ENCODE measurements around the gene SLF1.

The SLF1 gene

GRCh38 chr5:94693845-94694370 lies 75.4 kb downstream of the SLF1 start:
- TF ChIP-seq TAF1 (IDR thresholded peaks at IDR 0.05; ENCODE audit: borderline replicate concordance, low read depth, low read length) (no peak), POLR2A (IDR thresholded peaks at IDR 0.05; ENCODE audit: low read depth, low read length) (no peak), POLR2AphosphoS5 (IDR thresholded peaks at IDR 0.05; ENCODE audit: low read depth, low read length) (no peak)
- FAIRE-seq (no peak), DNase-seq (ENCODE audit: insufficient read length) (no peak)

- no peak for FAIRE-seq
- TF ChIP-seq TAF1 (IDR thresholded peaks at IDR 0.05; ENCODE audit: borderline replicate concordance, low read depth, low read length) (no peak), POLR2A (IDR thresholded peaks at IDR 0.05; ENCODE audit: low read depth, low read length) (no peak), POLR2AphosphoS5 (IDR thresholded peaks at IDR 0.05; ENCODE audit: low read depth, low read length) (no peak)
- DNase-seq (ENCODE audit: insufficient read length): no peak
These were observed 76.2 kb downstream of the SLF1 start for GRCh38 chr5:94694671-94695070.

GRCh38 chr5:94698197-94698596 lies 79.7 kb downstream of the SLF1 start:
- FAIRE-seq (peak; percentile 74), DNase-seq (ENCODE audit: insufficient read length) (no peak)
- TF ChIP-seq POLR2AphosphoS5 (IDR thresholded peaks at IDR 0.05; ENCODE audit: low read depth, low read length): no peak
- no peak for TF ChIP-seq POLR2A (IDR thresholded peaks at IDR 0.05; ENCODE audit: low read depth, low read length)
- TF ChIP-seq TAF1 (IDR thresholded peaks at IDR 0.05; ENCODE audit: borderline replicate concordance, low read depth, low read length): no peak

GRCh38 chr5:94699562-94699961 lies 81.1 kb downstream of the SLF1 start:
- DNase-seq (ENCODE audit: insufficient read length): no peak
- TF ChIP-seq POLR2A (IDR thresholded peaks at IDR 0.05; ENCODE audit: low read depth, low read length): no peak
- TF ChIP-seq TAF1 (IDR thresholded peaks at IDR 0.05; ENCODE audit: borderline replicate concordance, low read depth, low read length): no peak
- no peak for TF ChIP-seq POLR2AphosphoS5 (IDR thresholded peaks at IDR 0.05; ENCODE audit: low read depth, low read length)
- FAIRE-seq: no peak

GRCh38 chr5:94700592-94700991 lies 82.1 kb downstream of the SLF1 start:
- no peak for TF ChIP-seq POLR2AphosphoS5 (IDR thresholded peaks at IDR 0.05; ENCODE audit: low read depth, low read length)
- no peak for TF ChIP-seq POLR2A (IDR thresholded peaks at IDR 0.05; ENCODE audit: low read depth, low read length)
- no peak for TF ChIP-seq TAF1 (IDR thresholded peaks at IDR 0.05; ENCODE audit: borderline replicate concordance, low read depth, low read length)
- DNase-seq (ENCODE audit: insufficient read length) (no peak), FAIRE-seq (peak; percentile 93)

GRCh38 chr5:94702729-94703128 lies 84.3 kb downstream of the SLF1 start:
- TF ChIP-seq TAF1 (IDR thresholded peaks at IDR 0.05; ENCODE audit: borderline replicate concordance, low read depth, low read length): no peak
- no peak for TF ChIP-seq POLR2A (IDR thresholded peaks at IDR 0.05; ENCODE audit: low read depth, low read length)
- TF ChIP-seq POLR2AphosphoS5 (IDR thresholded peaks at IDR 0.05; ENCODE audit: low read depth, low read length): no peak
- DNase-seq (ENCODE audit: insufficient read length) (no peak), FAIRE-seq (peak; percentile 65)

GRCh38 chr5:94705427-94705826 lies 87.0 kb downstream of the SLF1 start:
- no peak for DNase-seq (ENCODE audit: insufficient read length)
- TF ChIP-seq POLR2AphosphoS5 (IDR thresholded peaks at IDR 0.05; ENCODE audit: low read depth, low read length): no peak
- TF ChIP-seq TAF1 (IDR thresholded peaks at IDR 0.05; ENCODE audit: borderline replicate concordance, low read depth, low read length): no peak
- no peak for TF ChIP-seq POLR2A (IDR thresholded peaks at IDR 0.05; ENCODE audit: low read depth, low read length)
- peak; percentile 14 for FAIRE-seq

GRCh38 chr5:94707359-94707758 lies 88.9 kb downstream of the SLF1 start:
- DNase-seq (ENCODE audit: insufficient read length) (no peak), FAIRE-seq (no peak)
- TF ChIP-seq POLR2A (IDR thresholded peaks at IDR 0.05; ENCODE audit: low read depth, low read length) (no peak), TAF1 (IDR thresholded peaks at IDR 0.05; ENCODE audit: borderline replicate concordance, low read depth, low read length) (no peak), POLR2AphosphoS5 (IDR thresholded peaks at IDR 0.05; ENCODE audit: low read depth, low read length) (no peak)

GRCh38 chr5:94709277-94709676 lies 90.8 kb downstream of the SLF1 start:
- TF ChIP-seq TAF1 (IDR thresholded peaks at IDR 0.05; ENCODE audit: borderline replicate concordance, low read depth, low read length) (no peak), POLR2A (IDR thresholded peaks at IDR 0.05; ENCODE audit: low read depth, low read length) (no peak), POLR2AphosphoS5 (IDR thresholded peaks at IDR 0.05; ENCODE audit: low read depth, low read length) (no peak)
- DNase-seq (ENCODE audit: insufficient read length): no peak
- no peak for FAIRE-seq

- TF ChIP-seq TAF1 (IDR thresholded peaks at IDR 0.05; ENCODE audit: borderline replicate concordance, low read depth, low read length) (no peak), POLR2AphosphoS5 (IDR thresholded peaks at IDR 0.05; ENCODE audit: low read depth, low read length) (no peak), POLR2A (IDR thresholded peaks at IDR 0.05; ENCODE audit: low read depth, low read length) (no peak)
- FAIRE-seq (no peak), DNase-seq (ENCODE audit: insufficient read length) (no peak)
These were observed 93.3 kb downstream of the SLF1 start for GRCh38 chr5:94711785-94712184.

- TF ChIP-seq TAF1 (IDR thresholded peaks at IDR 0.05; ENCODE audit: borderline replicate concordance, low read depth, low read length): no peak
- no peak for TF ChIP-seq POLR2AphosphoS5 (IDR thresholded peaks at IDR 0.05; ENCODE audit: low read depth, low read length)
- no peak for TF ChIP-seq POLR2A (IDR thresholded peaks at IDR 0.05; ENCODE audit: low read depth, low read length)
- DNase-seq (ENCODE audit: insufficient read length) (no peak), FAIRE-seq (no peak)
These were observed 97.3 kb downstream of the SLF1 start for GRCh38 chr5:94715768-94716167.

- FAIRE-seq (no peak), DNase-seq (ENCODE audit: insufficient read length) (no peak)
- TF ChIP-seq POLR2AphosphoS5 (IDR thresholded peaks at IDR 0.05; ENCODE audit: low read depth, low read length): no peak
These were observed 106.7 kb downstream of the SLF1 start for GRCh38 chr5:94725142-94725541.

GRCh38 chr5:94731471-94731870 lies 113.0 kb downstream of the SLF1 start:
- FAIRE-seq: no peak
- DNase-seq (ENCODE audit: insufficient read length): no peak
- TF ChIP-seq TAF1 (IDR thresholded peaks at IDR 0.05; ENCODE audit: borderline replicate concordance, low read depth, low read length): no peak
- no peak for TF ChIP-seq POLR2AphosphoS5 (IDR thresholded peaks at IDR 0.05; ENCODE audit: low read depth, low read length)
- no peak for TF ChIP-seq POLR2A (IDR thresholded peaks at IDR 0.05; ENCODE audit: low read depth, low read length)

Data from GM12892 (cell line).